H1 (cell line): Measurements from ENCODE around the gene EGFLAM. TPM values are rescaled to one million over a fixed set of nuclear protein-coding genes. Genes with fewer than 3 reads are reported as not detected.

Source experiments
- CHD1 ChIP-seq: IDR thresholded peaks from 2 replicates; pipeline ENCODE4 v1.6.1; 2012; ENCODE audit warnings: low read depth, low read length, improper control_type of control experiment
- CHD7 ChIP-seq: fragments of 300-600 bp; sonication (generic); IDR thresholded peaks from 2 replicates; pipeline ENCODE4 v1.7.1; 2012; ENCODE audit warnings: low read length, moderate library complexity, mild to moderate bottlenecking, inconsistent platforms; ENCODE audit not compliant: insufficient replicate concordance
- E2F6 ChIP-seq: IDR thresholded peaks from 2 replicates; pipeline ENCODE4 v1.6.1; 2012; ENCODE audit warnings: inconsistent platforms
- HDAC2 ChIP-seq, 2 experiments: fragments of 300-600 bp in 1 of 2; sonication (generic) in 1 of 2; IDR thresholded peaks; 2 replicates each; pipeline ENCODE4 v1.6.1; 2011 to 2012; ENCODE audit warnings: low read depth in 2 of 2, low read length in 2 of 2, mild to moderate bottlenecking in 2 of 2, moderate library complexity in 2 of 2, borderline replicate concordance in 1 of 2, inconsistent platforms in 1 of 2
- KDM1A ChIP-seq: fragments of 200-600, 300-600 bp; sonication (generic); IDR thresholded peaks from 2 replicates; pipeline ENCODE4 v1.7.1; 2016; ENCODE audit warnings: mild to moderate bottlenecking, low read length, borderline replicate concordance
- MAFK ChIP-seq: IDR thresholded peaks from 2 replicates; pipeline ENCODE4 v1.6.1; 2012; ENCODE audit warnings: low read depth, mild to moderate bottlenecking, improper control_type of control experiment, low read length
- POU5F1 ChIP-seq: IDR thresholded peaks from 2 replicates; pipeline ENCODE4 v1.6.1; 2011; ENCODE audit warnings: low read depth, mild to moderate bottlenecking, low read length, moderate library complexity
- RBBP5 ChIP-seq: IDR thresholded peaks from 2 replicates; pipeline ENCODE4 v1.7.1; 2012; ENCODE audit warnings: low read depth, mild to moderate bottlenecking, inconsistent platforms, low read length, moderate library complexity, borderline replicate concordance
- USF2 ChIP-seq: IDR thresholded peaks from 2 replicates; pipeline ENCODE4 v1.6.1; 2011; ENCODE audit warnings: low read length, improper control_type of control experiment
- YY1 ChIP-seq: IDR thresholded peaks from 2 replicates; pipeline ENCODE4 v1.6.1; 2011; ENCODE audit warnings: low read depth, mild to moderate bottlenecking, low read length
- polyA plus RNA-seq, 7 experiments: library from polyadenylated mRNA; depleted of rRNA in 3 of 7; stranded (reverse) in 5 of 7; unstranded in 2 of 7; fragments of >200 nt in 5 of 7; fragments of 200-250 nt in 2 of 7; gene quantifications; 1 replicate in 5 of 7; 2 replicates in 1 of 7; 4 replicates in 1 of 7; pipeline versions ENCODE4 v1.2.1 to v1.2.3, GENCODE V29; 2011 to 2013; ENCODE audit warnings: missing spikeins in 2 of 7, mixed read lengths in 2 of 7
- total RNA-seq: library from RNA; stranded (reverse); fragmentation: NEBNext Ultra II Directional; extraction: Animal tissue kit (Norgen Biotek cat#: 25700); gene quantifications from 2 replicates; pipeline ENCODE4 v1.2.1, GENCODE V29; 2021

The EGFLAM gene
- total and polyA plus RNA-seq, 2 of the 8 experiments (the other 6 are each of a cell fraction or from before 2014, with no cell fraction given): 0.20 to 0.24 TPM

GRCh38 chr5:38369692-38370091 lies 111.3 kb downstream of the EGFLAM start (continued):
- TF ChIP-seq CHD7 (no peak), E2F6 (no peak), USF2 (no peak), CHD1 (no peak), YY1 (no peak), POU5F1 (no peak), RBBP5 (no peak), HDAC2 (IDR thresholded peaks at IDR 0.05; ENCODE audit: borderline replicate concordance in 1 of 2, low read depth in 2 of 2, low read length in 2 of 2) (no peak), MAFK (no peak), KDM1A (no peak)
- TF ChIP-seq, all 59 proteins: peak for 0
